ENCODE data around the gene SLC38A2.
"Not testable (repeated sequence)": the region's sequence is repeated elsewhere in the genome, so short reads cannot be mapped to it uniquely, and the experiment has no call there.

The SLC38A2 gene

GRCh38 chr12:46343118-46343852 lies 29.3 kb downstream of the SLC38A2 start:
- H3K4me3 ChIP-seq (ENCODE audit: low read depth, low read length): no peak overlapping the region
- TF ChIP-seq CTCF (IDR thresholded peaks at IDR 0.05; ENCODE audit: borderline replicate concordance, insufficient read depth, low read depth, low read length): no peak

DNA sequence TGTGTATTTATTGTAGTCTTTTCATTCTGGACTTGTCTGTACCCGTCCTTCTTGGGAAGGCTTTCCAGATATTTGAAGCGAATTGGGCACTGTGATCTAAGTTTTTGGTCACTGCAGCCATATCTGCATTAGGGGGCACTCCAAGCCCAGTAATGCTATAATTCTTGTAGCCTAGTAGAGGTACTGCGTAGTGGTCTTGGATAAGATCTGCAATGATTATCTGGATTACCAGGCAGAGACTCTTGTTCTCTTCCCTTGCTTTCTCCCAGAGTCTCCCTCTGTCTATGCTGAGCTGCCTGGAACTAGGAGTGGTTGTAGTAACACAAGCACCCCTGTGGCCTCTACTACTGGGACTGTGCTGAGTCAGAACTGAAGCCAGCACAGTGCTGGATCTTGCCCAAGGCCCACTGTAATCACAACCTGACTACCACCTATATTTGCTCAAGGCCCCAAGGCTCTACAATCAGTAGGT lies 30.0 kb downstream of the SLC38A2 start:
- peak; percentile 36; the same call in 1 of the 2 replicates for TF ChIP-seq CTCF (IDR thresholded peaks at IDR 0.05; ENCODE audit: borderline replicate concordance, insufficient read depth, low read depth, low read length)
- H3K4me3 ChIP-seq (ENCODE audit: low read depth, low read length): no peak overlapping the region

DNA sequence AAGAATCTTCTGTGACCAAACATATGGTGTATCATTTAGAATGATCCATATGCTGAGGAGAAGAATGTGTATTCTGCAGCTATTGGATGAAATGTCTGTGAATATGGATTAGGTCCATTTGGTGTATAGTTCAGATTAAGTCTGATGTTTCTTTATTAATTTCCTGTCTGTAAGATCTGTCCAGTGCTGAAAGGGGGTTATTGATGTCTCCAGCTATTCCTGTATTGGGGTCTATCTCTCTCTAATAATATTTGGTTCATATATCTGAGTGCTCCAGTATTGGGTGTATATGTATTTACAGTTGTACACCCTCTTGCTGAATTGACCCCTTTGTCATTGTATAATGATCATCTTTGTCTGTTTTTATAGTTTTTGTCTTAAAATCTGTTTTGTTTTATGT lies 33.5 kb downstream of the SLC38A2 start:
- no peak overlapping the region for H3K4me3 ChIP-seq (ENCODE audit: low read depth, low read length)
- TF ChIP-seq CTCF (IDR thresholded peaks at IDR 0.05; ENCODE audit: borderline replicate concordance, insufficient read depth, low read depth, low read length): no peak

GRCh38 chr12:46332260-46332659 lies 40.3 kb downstream of the SLC38A2 start:
- H3K4me3 ChIP-seq (ENCODE audit: low read depth, low read length): no peak overlapping the region
- no peak for TF ChIP-seq CTCF (IDR thresholded peaks at IDR 0.05; ENCODE audit: borderline replicate concordance, insufficient read depth, low read depth, low read length)

DNA sequence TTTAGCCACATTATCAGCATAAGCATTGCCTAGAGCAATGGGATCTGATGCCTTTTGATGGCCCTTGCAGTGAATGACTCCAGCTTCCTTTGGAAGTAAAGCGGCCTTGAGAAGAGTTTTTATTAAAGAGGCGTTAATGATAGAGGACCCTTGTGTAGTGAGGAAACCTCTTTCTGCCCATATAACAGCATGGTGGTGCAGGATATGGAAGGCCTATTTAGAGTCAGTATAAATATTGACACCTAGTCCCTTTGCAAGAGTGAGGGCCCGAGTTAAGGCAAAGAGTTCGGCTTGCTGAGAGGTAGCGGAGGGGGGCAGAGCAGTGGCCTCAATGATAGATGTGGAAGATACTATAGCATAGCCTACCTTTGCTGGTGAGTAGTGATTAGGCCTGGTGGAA lies 47.5 kb downstream of the SLC38A2 start:
- H3K4me3 ChIP-seq (ENCODE audit: low read depth, low read length): not testable (repeated sequence)

DNA sequence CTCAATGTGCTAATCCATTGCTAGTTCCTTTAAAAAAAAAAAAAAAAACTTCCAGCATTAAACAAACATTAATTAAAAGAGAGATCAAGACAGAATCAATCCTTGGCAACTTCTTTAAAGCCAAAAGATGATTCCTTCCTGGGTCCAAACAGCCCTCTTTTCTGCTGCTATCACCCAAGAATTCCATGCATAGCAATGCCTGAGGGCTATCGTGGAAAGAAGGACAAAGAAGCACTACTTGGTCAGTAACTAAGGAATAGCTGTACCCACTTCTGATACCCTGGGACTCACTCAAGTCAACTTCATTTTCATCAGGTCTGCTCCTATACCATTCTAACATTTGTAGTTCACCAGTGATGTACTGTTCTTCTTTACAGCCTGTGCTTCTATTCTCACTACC lies 51.8 kb downstream of the SLC38A2 start:
- TF ChIP-seq CTCF (IDR thresholded peaks at IDR 0.05; ENCODE audit: borderline replicate concordance, insufficient read depth, low read depth, low read length): no peak

DNA sequence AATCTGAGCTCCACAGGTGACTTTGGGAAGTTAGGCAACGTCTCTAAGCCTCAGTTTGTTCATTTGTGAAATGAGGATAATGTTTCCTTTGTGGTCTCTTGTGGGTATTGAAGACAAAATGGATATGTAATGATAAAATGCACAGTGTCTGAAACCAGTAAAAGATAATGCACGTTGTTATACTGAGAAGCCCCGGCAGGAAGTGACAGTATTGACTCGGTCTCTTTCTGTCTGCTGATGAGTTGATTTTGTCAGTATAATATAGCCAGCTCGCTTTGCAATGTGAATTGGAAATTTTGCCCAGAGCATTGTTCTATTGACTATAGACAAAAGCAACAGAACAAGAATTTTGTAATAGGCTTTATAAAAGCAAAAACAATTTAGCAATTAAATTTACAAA lies 54.5 kb downstream of the SLC38A2 start:
- no peak overlapping the region for H3K4me3 ChIP-seq (ENCODE audit: low read depth, low read length)
- no peak for TF ChIP-seq CTCF (IDR thresholded peaks at IDR 0.05; ENCODE audit: borderline replicate concordance, insufficient read depth, low read depth, low read length)

More for the DNA sequence above, 51.8 kb downstream of the SLC38A2 start:
- no peak overlapping the region for H3K4me3 ChIP-seq (ENCODE audit: low read depth, low read length)
